Inflammatory macrophage treated with lipopolysaccharide for 1 hour (primary cell): ENCODE results near the gene GDF7.
"Not testable (repeated sequence)": the region's sequence is repeated elsewhere in the genome, so short reads cannot be mapped to it uniquely, and the experiment has no call there.

Experiments
- DNase-seq, 2 donors: peaks; one replicate each; pipeline ENCODE4 v3.0.0-alpha.2; 2020 to 2022

The GDF7 gene

DNA sequence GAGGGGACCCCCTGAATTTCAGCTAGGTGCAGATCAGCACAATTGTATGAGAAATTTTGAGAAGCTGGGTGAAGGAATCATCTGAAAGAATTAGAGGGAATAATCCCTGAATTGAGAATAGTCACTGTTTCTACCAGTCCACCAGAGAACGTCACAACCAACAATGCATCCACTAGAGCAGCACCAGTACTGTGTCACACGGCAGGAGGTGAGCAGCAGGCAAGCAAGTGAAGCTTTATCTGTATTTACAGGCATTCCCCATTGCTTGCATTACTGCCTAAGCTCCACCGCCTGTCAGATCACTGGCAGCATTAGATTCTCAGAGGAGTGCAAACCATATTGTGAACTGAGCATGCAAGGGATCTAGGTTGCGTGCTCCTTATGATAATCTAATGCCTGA lies 40.7 kb downstream of the GDF7 start:
- no peak for DNase-seq

DNA sequence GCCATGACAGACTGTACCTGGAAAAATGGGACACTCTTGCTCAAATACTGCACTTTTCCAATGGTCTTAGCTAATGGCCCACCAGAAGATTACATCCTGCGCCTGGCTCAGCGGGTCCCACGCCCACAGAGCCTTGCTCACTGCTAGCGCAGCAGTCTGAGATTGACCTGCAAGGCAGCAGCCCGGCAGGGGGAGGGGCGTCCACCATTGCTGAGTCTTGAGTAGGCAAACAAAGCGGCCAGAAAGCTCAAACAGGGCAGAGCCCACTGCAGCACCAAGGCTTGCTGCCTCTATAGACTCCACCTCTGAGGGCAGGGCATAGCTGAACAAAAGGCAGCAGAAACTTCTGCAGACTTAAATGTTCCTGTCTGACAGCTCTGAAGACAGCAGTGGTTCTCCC lies 44.7 kb downstream of the GDF7 start:
- DNase-seq: not testable (repeated sequence)

DNA sequence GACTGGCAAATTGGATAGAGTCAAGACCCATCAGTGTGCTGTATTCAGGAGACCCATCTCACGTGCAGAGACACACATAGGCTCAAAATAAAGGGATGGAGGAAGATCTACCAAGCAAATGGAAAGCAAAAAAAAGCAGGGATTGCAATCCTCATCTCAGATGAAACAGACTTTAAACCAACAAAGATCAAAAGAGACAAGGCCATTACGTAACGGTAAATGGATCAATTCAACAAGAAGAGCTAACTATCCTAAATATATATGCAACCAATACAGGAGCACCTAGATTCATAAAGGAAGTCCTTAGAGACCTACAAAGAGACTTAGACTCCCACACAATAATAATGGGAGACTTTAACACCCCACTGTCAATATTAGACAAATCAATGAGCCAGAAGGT lies 46.6 kb downstream of the GDF7 start:
- DNase-seq: not testable (repeated sequence)

DNA sequence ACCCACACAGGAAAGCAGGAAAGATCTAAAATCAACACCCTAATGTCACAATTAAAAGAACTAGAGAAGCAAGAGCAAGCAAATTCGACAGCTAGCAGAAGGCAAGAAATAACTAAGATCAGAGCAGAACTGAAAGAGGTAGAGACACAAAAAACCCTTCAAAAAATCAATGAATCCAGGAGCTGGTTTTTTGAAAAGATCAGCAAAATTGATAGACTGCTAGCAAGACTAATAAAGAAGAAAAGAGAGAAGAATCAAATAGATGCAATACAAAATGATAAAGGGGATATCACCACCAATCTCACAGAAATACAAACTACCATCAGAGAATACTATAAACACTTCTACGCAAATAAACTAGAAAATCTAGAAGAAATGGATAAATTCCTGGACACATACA lies 47.5 kb downstream of the GDF7 start:
- not testable (repeated sequence) for DNase-seq

DNA sequence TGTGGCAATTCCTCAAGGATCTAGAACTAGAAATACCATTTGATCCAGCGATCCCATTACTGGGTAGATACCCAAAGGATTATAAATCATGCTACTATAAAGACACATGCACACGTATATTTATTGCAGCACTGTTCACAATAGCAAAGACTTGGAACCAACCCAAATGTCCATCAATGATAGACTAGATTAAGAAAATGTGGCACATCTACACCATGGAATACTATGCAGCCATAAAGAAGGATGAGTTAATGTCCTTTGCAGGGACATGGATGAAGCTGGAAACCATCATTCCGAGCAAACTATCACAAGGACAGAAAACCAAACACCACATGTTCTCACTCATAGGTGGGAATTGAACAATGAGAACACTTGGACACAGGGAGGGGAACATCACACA lies 49.2 kb downstream of the GDF7 start:
- DNase-seq: not testable (repeated sequence)

DNA sequence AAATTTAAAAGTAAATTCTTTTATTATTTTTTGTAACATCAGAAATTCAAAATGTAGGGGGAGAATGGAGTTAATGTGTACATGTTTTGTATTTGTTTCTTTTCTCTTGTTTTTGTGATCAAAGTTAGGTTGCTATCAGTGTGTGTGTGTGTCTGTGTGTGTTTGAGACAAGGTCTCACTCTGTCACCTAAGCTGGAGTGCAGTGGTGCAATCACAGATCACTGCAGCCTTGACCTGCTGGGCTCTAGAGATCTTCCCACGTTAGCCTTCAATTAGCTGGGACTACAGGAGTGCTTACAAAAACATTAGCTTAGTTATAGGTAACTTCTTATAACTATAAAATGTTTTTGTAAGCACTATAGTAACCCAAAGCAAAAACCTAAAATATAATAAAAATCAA lies 50.7 kb downstream of the GDF7 start:
- DNase-seq: no peak

DNA sequence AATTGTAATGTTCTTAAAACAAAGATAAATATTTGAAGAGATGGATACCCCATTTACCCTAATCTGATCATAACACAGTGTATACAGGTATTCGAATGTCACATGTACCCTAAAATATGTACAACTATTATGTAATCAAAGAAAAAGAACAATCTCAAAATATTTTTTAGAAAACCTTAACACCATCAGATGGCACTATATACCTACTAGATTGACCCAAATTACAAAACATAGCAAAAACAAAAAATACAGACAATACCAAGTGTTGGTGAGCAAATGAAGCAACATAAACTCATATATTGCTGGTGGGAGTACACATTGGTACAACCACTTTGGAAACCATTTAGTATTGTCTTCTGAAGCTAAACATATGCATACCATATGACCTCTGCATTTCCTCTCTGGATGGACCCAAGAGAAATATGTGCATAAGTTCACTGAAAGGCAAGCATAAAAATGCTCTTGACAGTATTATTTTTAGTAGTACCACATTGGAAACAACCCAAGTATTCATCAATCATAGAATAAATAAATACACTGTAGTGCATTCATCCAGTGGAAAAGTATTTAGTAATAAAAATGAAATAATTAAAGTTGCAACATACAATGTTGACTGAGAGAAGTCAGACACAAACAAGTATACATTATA lies 55.8 kb downstream of the GDF7 start:
- no peak for DNase-seq

DNA sequence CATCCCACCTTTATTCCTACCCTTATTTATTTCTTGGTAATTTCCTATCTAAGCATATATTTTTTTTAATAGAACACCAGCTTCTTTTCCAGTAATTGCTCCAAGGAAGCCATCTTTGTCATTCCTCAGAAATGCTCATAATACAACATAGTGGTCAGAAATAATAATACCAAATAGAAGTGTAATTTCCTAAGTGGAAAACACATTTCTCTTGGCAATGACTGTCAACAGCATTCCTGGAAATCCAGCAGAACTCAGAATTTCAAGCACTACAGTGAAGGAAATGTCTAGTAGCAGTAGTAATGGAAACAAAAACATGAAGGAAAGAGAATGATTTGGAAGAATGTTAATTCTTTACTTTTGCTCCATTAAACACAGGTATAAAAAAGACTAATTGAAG lies 56.6 kb downstream of the GDF7 start:
- DNase-seq: no peak

DNA sequence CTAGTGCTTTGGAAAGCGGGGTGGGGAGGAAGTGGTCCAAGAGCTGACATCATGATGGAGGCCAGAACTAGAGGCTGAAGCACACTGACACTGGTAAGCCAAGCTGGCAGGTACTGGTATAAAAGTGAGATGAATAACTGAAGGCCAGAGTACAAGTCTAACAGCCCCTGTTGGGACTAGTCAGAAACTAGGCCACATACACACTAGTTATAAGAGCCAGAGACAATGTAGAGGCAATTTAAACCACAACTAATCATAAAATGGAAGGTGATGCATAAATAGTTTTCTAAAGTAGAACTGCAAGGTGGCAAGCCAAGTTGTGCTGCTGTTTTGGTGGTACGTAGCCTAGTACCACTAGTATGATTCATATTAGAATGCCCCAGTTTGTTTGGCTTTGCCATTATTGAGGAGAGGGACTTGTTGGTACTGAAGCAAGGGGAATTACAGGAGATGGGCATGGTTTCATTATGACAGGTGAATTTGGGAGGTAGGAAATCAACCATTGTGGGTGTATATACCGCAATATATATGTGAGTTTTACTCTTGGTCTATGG lies 57.6 kb downstream of the GDF7 start:
- no peak for DNase-seq

DNA sequence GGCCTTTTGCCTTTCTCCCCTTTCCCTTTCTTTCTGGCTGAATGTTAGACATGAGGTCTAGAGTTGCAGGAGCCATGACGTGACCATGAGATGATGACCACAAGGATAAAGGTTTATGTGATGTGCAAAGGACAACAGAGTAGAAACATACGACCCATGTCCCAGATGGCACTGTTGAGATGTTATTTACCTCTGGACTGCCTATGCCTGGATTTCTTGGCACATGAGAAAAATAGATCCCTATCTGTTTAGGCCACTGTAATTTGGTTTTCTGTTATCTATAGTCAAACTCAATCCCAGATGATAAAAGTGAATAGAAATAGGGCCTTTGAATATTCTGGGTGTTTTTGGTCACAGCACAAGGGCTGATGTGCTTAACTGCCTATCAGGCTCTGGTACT lies 58.8 kb downstream of the GDF7 start:
- no peak for DNase-seq

DNA sequence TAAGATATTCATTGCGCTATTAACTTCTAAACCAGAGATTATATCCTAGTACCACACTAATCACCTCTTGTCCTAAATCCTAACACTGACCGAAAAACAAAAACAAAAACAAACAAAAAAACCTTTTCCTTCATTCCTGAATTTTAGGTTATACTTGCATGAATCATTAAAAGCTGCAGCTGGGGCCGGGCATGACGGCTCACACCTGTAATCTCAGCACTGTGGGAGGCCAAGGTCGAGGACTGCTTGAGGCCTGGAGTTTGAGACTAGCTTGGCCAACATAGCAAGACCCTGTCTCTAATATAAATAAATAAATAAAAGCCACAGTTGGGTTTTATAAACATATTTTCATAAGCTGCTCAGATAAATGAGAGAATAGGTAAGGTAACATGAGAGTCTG lies 60.0 kb downstream of the GDF7 start:
- no peak for DNase-seq

DNA sequence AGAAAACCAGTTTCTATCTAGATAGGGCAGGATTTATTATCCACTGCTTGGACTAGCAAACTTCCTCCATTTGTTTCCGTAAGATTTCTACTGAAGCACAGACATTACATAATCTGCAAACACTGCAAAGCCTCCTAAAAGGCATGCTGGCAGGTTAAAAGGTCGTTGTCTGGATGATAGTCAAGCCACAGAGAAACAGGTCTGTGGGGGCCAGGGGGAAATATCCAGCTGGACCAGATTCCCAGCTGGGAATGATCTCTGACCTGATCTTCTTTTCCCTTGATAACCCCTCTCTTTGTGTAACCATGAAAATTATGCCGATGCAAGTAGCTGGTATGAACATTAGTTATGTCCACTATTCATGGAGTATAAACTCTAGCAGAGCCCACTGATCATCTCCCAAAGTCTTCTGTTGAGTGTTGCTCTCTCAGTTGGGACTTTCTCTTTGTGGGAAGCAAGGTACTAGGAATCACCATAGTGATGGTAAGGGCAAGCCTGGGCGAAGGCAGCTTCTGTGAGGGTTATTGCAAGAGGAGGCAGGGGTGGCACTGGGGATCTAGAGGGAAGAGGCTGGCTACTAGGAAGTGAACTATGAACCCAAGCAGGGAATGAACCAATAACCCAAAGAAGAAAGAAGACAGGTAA lies 61.3 kb downstream of the GDF7 start:
- peak in 1 of 2 donors; percentile 26 for DNase-seq
